Neutrophil (primary cell): ENCODE results near the gene IFIT2.

Experiments used
- H3K27ac ChIP-seq: fragments of 200-600 bp; sonication (generic); 2 replicates; pipeline ENCODE4 v1.5.1; 2016; ENCODE audit warnings: mild to moderate bottlenecking, moderate library complexity
- H3K27me3 ChIP-seq: fragments of 200-600 bp; sonication (generic); 2 replicates; pipeline ENCODE4 v1.6.0; 2016; ENCODE audit warnings: mild to moderate bottlenecking
- H3K36me3 ChIP-seq: fragments of 200-600 bp; sonication (generic); 2 replicates; pipeline ENCODE4 v1.5.1; 2017
- H3K4me1 ChIP-seq, 2 experiments: fragments of 200-600 bp in 1 of 2; sonication (generic) in 1 of 2; 1 replicate in 1 of 2; 2 replicates in 1 of 2; pipeline versions ENCODE4 v1.5.1 to v1.6.1; 2013 to 2016; ENCODE audit warnings: low read depth in 1 of 2, low read length in 1 of 2, mild to moderate bottlenecking in 1 of 2, moderate library complexity in 1 of 2; ENCODE audit not compliant: control insufficient read depth in 1 of 2, insufficient read depth in 1 of 2
- H3K4me3 ChIP-seq, 2 experiments: fragments of 200-600 bp in 1 of 2; sonication (generic) in 1 of 2; 1 replicate in 1 of 2; 2 replicates in 1 of 2; pipeline ENCODE4 v1.5.1; 2013 to 2016; ENCODE audit warnings: low read depth in 1 of 2, low read length in 1 of 2, mild to moderate bottlenecking in 1 of 2, moderate library complexity in 1 of 2
- H3K9me3 ChIP-seq: fragments of 200-600 bp; sonication (generic); 2 replicates; pipeline ENCODE4 v1.5.1; 2016
- TF ChIP-seq, protein P1 (sequence below): fragments of 200-600 bp; sonication (generic); IDR thresholded peaks from 2 replicates; pipeline ENCODE4 v1.5.1; 2016; ENCODE audit warnings: antibody characterized with exemption

IFIT2 gene

DNA sequence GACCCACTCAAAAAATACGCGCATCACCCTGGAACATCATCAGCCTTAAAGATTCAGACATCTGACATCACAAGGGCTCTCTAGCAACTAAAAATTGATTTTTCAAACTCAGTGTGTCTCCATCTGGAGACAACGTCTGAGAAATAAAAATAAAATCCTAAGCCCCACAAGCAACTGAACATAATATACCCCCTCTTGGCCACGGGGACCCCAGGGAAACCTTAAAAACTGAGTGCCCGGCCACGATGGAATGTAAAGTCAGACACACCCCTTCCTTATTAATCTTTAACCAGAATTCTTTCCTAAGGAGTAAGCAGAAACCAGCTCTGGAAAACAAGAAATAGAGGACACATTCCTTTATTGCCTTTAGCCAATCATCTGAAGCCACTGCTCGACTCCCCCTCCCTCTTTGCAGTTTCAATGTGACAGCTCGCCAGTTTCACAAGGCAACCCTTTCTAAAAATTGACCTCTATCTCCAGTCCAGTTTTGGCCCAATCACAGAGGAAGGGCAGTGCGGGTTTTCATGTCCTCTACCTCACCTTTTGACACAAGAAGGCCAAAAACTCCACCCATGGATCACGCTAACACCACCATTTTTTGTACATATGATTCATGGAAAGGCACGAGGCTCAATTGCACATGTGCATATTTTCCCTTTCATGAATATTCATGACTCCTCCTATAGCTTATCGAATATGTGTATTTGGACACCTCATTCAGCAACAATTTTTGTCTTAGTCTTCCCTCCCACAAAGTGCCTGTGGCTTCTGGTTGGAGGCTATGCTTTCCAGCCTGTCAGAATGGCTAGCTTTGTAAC lies 50.1 kb downstream of the IFIT2 start:
- Histone ChIP-seq H3K9me3 (no peaks in the 10 kb centered on the region), H3K27me3 (peaks cover 27% of the 10 kb centered on the region), H3K36me3 (no peaks in the 10 kb centered on the region), H3K27ac (no peak overlapping the region), H3K4me3 (no peak overlapping the region), H3K4me1 (peaks cover 0 to 1% of the 10 kb centered on the region in 2 experiments)
- TF ChIP-seq, protein P1, sequence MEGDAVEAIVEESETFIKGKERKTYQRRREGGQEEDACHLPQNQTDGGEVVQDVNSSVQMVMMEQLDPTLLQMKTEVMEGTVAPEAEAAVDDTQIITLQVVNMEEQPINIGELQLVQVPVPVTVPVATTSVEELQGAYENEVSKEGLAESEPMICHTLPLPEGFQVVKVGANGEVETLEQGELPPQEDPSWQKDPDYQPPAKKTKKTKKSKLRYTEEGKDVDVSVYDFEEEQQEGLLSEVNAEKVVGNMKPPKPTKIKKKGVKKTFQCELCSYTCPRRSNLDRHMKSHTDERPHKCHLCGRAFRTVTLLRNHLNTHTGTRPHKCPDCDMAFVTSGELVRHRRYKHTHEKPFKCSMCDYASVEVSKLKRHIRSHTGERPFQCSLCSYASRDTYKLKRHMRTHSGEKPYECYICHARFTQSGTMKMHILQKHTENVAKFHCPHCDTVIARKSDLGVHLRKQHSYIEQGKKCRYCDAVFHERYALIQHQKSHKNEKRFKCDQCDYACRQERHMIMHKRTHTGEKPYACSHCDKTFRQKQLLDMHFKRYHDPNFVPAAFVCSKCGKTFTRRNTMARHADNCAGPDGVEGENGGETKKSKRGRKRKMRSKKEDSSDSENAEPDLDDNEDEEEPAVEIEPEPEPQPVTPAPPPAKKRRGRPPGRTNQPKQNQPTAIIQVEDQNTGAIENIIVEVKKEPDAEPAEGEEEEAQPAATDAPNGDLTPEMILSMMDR, result no peak

DNA sequence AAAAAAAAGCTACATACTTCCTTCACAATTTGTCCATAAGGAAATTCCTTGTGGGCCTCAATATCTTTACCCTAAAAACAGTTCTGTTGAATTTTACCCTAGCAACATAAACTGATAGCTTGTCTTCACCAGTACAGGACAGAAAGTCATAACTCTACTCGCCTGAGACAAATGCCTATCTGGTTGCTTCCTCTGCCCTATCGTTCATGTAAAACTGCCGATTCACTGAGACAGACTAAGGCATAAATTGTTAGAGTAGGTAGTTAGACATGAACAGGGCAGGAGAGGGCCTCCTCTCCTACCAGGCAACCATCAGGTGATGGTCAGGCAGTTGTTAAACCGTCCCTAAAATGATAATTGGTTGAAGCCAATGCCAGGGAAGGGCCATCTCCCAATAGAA lies 51.0 kb downstream of the IFIT2 start:
- Histone ChIP-seq H3K36me3 (no peaks in the 10 kb centered on the region), H3K9me3 (no peaks in the 10 kb centered on the region), H3K27me3 (peaks cover 24% of the 10 kb centered on the region), H3K4me3 (no peak overlapping the region), H3K27ac (no peak overlapping the region), H3K4me1 (no peaks in the 10 kb centered on the region)
- TF ChIP-seq, protein P1, result no peak

- H3K4me1 ChIP-seq, result no peaks in the 10 kb centered on the region
These were observed 53.6 kb downstream of the IFIT2 start for GRCh38 chr10:89355394-89355931.

DNA sequence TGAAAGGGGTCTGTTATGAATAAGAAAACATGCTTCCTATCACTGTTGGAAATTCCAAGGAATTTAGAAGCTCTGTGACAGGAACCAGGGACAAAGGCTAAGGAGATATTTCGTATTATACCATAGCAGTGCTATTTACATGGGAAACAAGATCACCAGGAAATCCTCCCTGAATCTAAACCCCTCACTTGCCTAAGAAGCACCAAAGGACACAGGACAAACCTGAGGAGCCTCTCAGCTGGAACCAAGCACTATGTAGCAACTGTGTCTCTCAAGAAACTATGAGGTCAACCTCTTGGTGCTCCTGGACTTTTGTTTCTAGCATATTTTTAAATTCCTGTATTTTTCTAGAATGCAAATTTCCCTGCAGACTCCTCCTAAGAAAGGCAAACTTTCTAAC lies 55.2 kb downstream of the IFIT2 start:
- Histone ChIP-seq H3K27ac (no peak overlapping the region), H3K4me1 (no peaks in the 10 kb centered on the region), H3K27me3 (no peaks in the 10 kb centered on the region), H3K4me3 (no peak overlapping the region), H3K9me3 (no peaks in the 10 kb centered on the region), H3K36me3 (no peaks in the 10 kb centered on the region)
- TF ChIP-seq, protein P1, result no peak

More at GRCh38 chr10:89355394-89355931, 53.6 kb downstream of the IFIT2 start:
- TF ChIP-seq, protein P1, result no peak
- H3K27ac ChIP-seq, result no peak overlapping the region
- H3K9me3 ChIP-seq, result no peaks in the 10 kb centered on the region
- no peaks in the 10 kb centered on the region for H3K36me3 ChIP-seq
- peaks cover 1% of the 10 kb centered on the region for H3K27me3 ChIP-seq
- no peak overlapping the region for H3K4me3 ChIP-seq

DNA sequence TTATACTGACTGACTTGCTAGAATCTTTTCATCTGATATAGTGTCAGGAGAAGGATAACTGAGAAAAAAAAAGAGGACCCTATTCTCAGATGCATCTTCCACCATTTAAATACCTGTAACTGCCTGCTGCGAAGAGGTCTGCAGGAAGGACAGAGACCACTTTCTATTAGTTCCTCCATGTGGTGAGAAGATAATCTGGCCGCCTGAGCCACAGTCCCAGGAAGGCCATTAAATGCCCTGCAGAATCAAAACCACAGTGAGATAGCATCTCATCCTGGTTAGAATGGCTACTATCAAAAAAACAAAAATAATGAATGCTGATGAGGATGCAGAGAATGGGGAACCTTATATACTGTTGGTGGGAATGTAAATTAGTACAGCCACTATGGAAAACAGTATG lies 56.1 kb downstream of the IFIT2 start:
- TF ChIP-seq, protein P1, result no peak
- Histone ChIP-seq H3K4me3 (no peak overlapping the region), H3K4me1 (no peaks in the 10 kb centered on the region)

More for the DNA sequence above, 56.1 kb downstream of the IFIT2 start:
- Histone ChIP-seq H3K36me3 (no peaks in the 10 kb centered on the region), H3K27ac (no peak overlapping the region), H3K27me3 (no peaks in the 10 kb centered on the region), H3K9me3 (no peaks in the 10 kb centered on the region)
